GM23338 (cell line): ENCODE measurements around the gene GATAD2B. TPM values are rescaled to one million over a fixed set of nuclear protein-coding genes. Genes with fewer than 3 reads are reported as not detected.

Experiments
- ATAC-seq: fragments of 200-7000 bp; cut with Tn5 transposase; 3 replicates; pipeline ENCODE4 v1.9.1; 2020
- DNase-seq: peaks from one replicate; pipeline ENCODE4 v3.0.0-alpha.2; 2015; ENCODE audit warnings: low spot score
- H2AFZ ChIP-seq: fragments of 200-600 bp; sonication (generic); 2 replicates; pipeline ENCODE4 v1.8.0; 2016; ENCODE audit warnings: antibody characterized with exemption, mild to moderate bottlenecking, moderate library complexity
- H3F3A ChIP-seq: fragments of 200-600 bp; sonication (generic); replicated peaks from 2 replicates; pipeline ENCODE4 v1.8.0; 2017; ENCODE audit warnings: antibody characterized with exemption, mixed run types, low read depth
- H3K27ac ChIP-seq: fragments of 200-600 bp; sonication (generic); 2 replicates; pipeline ENCODE4 v1.6.1; 2016; ENCODE audit warnings: low read depth
- H3K27me3 ChIP-seq: fragments of 200-600 bp; sonication (generic); 2 replicates; pipeline ENCODE4 v1.8.0; 2016; ENCODE audit warnings: mild to moderate bottlenecking, mixed run types, moderate library complexity; ENCODE audit not compliant: insufficient read depth
- H3K36me3 ChIP-seq: fragments of 200-600 bp; sonication (generic); 2 replicates; pipeline ENCODE4 v1.8.0; 2016; ENCODE audit warnings: mild to moderate bottlenecking; ENCODE audit not compliant: insufficient read depth
- H3K4me1 ChIP-seq: fragments of 200-600 bp; sonication (generic); 2 replicates; pipeline ENCODE4 v1.8.0; 2016; ENCODE audit warnings: mild to moderate bottlenecking, moderate library complexity; ENCODE audit not compliant: insufficient read depth
- H3K4me2 ChIP-seq: fragments of 200-600 bp; sonication (generic); 2 replicates; pipeline ENCODE4 v1.7.1; 2017; ENCODE audit warnings: mixed run types
- H3K4me3 ChIP-seq: fragments of 200-600 bp; sonication (generic); 2 replicates; pipeline ENCODE4 v1.6.1; 2016; ENCODE audit warnings: mixed run types
- H3K79me2 ChIP-seq: fragments of 200-600 bp; sonication (generic); replicated peaks from 2 replicates; pipeline ENCODE4 v1.8.0; 2017; ENCODE audit warnings: mild to moderate bottlenecking; ENCODE audit not compliant: insufficient read depth
- H3K9me2 ChIP-seq: fragments of 200-600 bp; sonication (generic); 2 replicates; pipeline ENCODE4 v1.8.0; 2017; ENCODE audit not compliant: insufficient read depth
- H4K20me1 ChIP-seq: fragments of 200-600 bp; sonication (generic); replicated peaks from 2 replicates; pipeline ENCODE4 v1.8.0; 2017; ENCODE audit warnings: mild to moderate bottlenecking; ENCODE audit not compliant: insufficient read depth
- H3K27ac Mint-ChIP-seq: 2 replicates; pipeline ENCODE4 v1.8.0; 2020; ENCODE audit warnings: inconsistent platforms, mild to moderate bottlenecking, moderate library complexity, mixed read lengths
- H3K27me3 Mint-ChIP-seq: 3 replicates; pipeline ENCODE4 v1.8.0; 2022; ENCODE audit warnings: low read depth, mild to moderate bottlenecking, moderate library complexity, mixed read lengths, inconsistent platforms; ENCODE audit not compliant: insufficient read depth, poor library complexity
- H3K36me3 Mint-ChIP-seq: 3 replicates; pipeline ENCODE4 v1.8.0; 2021; ENCODE audit warnings: low read depth, mild to moderate bottlenecking, inconsistent platforms, moderate library complexity, mixed read lengths
- H3K4me1 Mint-ChIP-seq: 3 replicates; pipeline ENCODE4 v1.8.0; 2020; ENCODE audit warnings: mild to moderate bottlenecking, inconsistent platforms, mixed read lengths
- H3K4me3 Mint-ChIP-seq: 3 replicates; pipeline ENCODE4 v1.8.0; 2021; ENCODE audit warnings: moderate library complexity, mild to moderate bottlenecking, inconsistent platforms, mixed read lengths
- H3K9me3 Mint-ChIP-seq: 3 replicates; pipeline ENCODE4 v1.8.0; 2020; ENCODE audit warnings: moderate library complexity, mild to moderate bottlenecking, inconsistent platforms, mixed read lengths
- CREB1 ChIP-seq: fragments of 250-450 bp; sonication (Bioruptor Pico); IDR thresholded peaks from 2 replicates; pipeline ENCODE4 v1.5.0; 2020; ENCODE audit warnings: low read depth, mild to moderate bottlenecking, moderate library complexity
- CTCF ChIP-seq, 2 experiments: fragments of 200-600 bp in 1 of 2; sonication (generic) in 1 of 2; conservative IDR thresholded peaks; 2 replicates each; pipeline versions ENCODE4 v1.5.1 to v1.6.1; 2016 to 2017; ENCODE audit warnings: antibody characterized with exemption in 2 of 2, low read depth in 2 of 2, mild to moderate bottlenecking in 2 of 2, moderate library complexity in 1 of 2
- EZH2 ChIP-seq: fragments of 200-600 bp; sonication (generic); IDR thresholded peaks from one replicate; pipeline ENCODE4 v1.8.0; 2017; ENCODE audit warnings: antibody characterized with exemption, mild to moderate bottlenecking, low read depth; ENCODE audit not compliant: unreplicated experiment
- EZH2phosphoT487 ChIP-seq: fragments of 200-600 bp; sonication (generic); IDR thresholded peaks from one replicate; pipeline ENCODE4 v1.8.1; 2018; ENCODE audit warnings: antibody characterized with exemption; ENCODE audit not compliant: unreplicated experiment
- JUNB ChIP-seq: IDR thresholded peaks from one replicate; pipeline ENCODE4 v1.6.1; 2016; ENCODE audit warnings: antibody characterized with exemption; ENCODE audit not compliant: unreplicated experiment
- NANOG ChIP-seq: IDR thresholded peaks from 2 replicates; pipeline ENCODE4 v1.6.1; 2016; ENCODE audit warnings: antibody characterized with exemption, borderline replicate concordance
- POLR2AphosphoS5 ChIP-seq: IDR thresholded peaks from 2 replicates; pipeline ENCODE4 v1.6.1; 2016; ENCODE audit warnings: antibody characterized with exemption, low read depth
- REST ChIP-seq: IDR thresholded peaks from one replicate; pipeline ENCODE4 v1.6.1; 2018; ENCODE audit warnings: antibody characterized with exemption; ENCODE audit not compliant: unreplicated experiment
- STAT1 ChIP-seq: IDR thresholded peaks from one replicate; pipeline ENCODE4 v1.6.1; 2016; ENCODE audit warnings: antibody characterized with exemption; ENCODE audit not compliant: unreplicated experiment
- ZNF114 ChIP-seq: fragments of 250-450 bp; sonication (Bioruptor Pico); IDR thresholded peaks from 2 replicates; pipeline ENCODE4 v1.5.0; 2020; ENCODE audit warnings: mild to moderate bottlenecking, moderate library complexity
- ZNF331 ChIP-seq: fragments of 250-450 bp; sonication (Bioruptor Pico); IDR thresholded peaks from 2 replicates; pipeline ENCODE4 v1.5.0; 2020; ENCODE audit warnings: low read depth, mild to moderate bottlenecking, moderate library complexity
- polyA plus RNA-seq: library from polyadenylated mRNA; unstranded; fragments of >200 nt; fragmentation: Nextera tagmentation; extraction: Ambion mirVana; gene quantifications from 2 replicates; pipeline ENCODE4 v1.2.1, GENCODE V29; 2016
- total RNA-seq: library from RNA; depleted of rRNA; stranded (reverse); fragments of >200 nt; shearing (Covaris generic); gene quantifications from 2 replicates; pipeline ENCODE4 v1.2.3, GENCODE V29; 2014
- TF ChIP-seq, protein P1 (sequence below): IDR thresholded peaks from 2 replicates; pipeline ENCODE4 v1.6.1; 2016; ENCODE audit warnings: antibody characterized with exemption
- TF ChIP-seq, protein P2 (sequence below): fragments of 250-450 bp; sonication (Bioruptor Pico); IDR thresholded peaks from 2 replicates; pipeline ENCODE4 v1.5.0; 2020; ENCODE audit warnings: mild to moderate bottlenecking, moderate library complexity

Gene GATAD2B
- total and polyA plus RNA-seq, 2 experiments from 2014 or later, result 5.2 to 17.8 TPM

GRCh38 chr1:153842006-153842471 is 80.7 kb downstream of the GATAD2B start:
- H3K9me3 Mint-ChIP-seq, result no peaks in the 10 kb centered on the region
- H3K36me3 Mint-ChIP-seq, result 0 out of 3 replicates have a peak, but pooled peaks cover 2% of the 10 kb centered on the region
- peaks cover 2% of the 10 kb centered on the region for H3K27me3 Mint-ChIP-seq
- Histone ChIP-seq H3K36me3 (no peaks in the 10 kb centered on the region), H3K27me3 (no peaks in the 10 kb centered on the region), H3K27ac (no peak overlapping the region), H3K9me2 (no peaks in the 10 kb centered on the region), H3K79me2 (peaks cover 36% of the 10 kb centered on the region), H3F3A (no peaks in the 10 kb centered on the region), H3K4me1 (no peaks in the 10 kb centered on the region), H4K20me1 (peaks cover 9% of the 10 kb centered on the region), H3K4me2 (no peak overlapping the region), H2AFZ (no peak overlapping the region), H3K4me3 (no peak overlapping the region)
- TF ChIP-seq POLR2AphosphoS5, result no peak
- TF ChIP-seq ZNF114 (CRISPR knock-in tag), result no peak
- TF ChIP-seq STAT1, result no peak
- TF ChIP-seq, protein P1, sequence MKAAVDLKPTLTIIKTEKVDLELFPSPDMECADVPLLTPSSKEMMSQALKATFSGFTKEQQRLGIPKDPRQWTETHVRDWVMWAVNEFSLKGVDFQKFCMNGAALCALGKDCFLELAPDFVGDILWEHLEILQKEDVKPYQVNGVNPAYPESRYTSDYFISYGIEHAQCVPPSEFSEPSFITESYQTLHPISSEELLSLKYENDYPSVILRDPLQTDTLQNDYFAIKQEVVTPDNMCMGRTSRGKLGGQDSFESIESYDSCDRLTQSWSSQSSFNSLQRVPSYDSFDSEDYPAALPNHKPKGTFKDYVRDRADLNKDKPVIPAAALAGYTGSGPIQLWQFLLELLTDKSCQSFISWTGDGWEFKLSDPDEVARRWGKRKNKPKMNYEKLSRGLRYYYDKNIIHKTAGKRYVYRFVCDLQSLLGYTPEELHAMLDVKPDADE, result no peak
- TF ChIP-seq CTCF (conservative IDR thresholded peaks at IDR 0.05; ENCODE audit: low read depth in 2 of 2), result no peak
- TF ChIP-seq JUNB, result no peak
- no peak for TF ChIP-seq CREB1 (CRISPR knock-in tag)
- TF ChIP-seq REST, result no peak
- TF ChIP-seq EZH2, result no peak
- TF ChIP-seq, protein P2, sequence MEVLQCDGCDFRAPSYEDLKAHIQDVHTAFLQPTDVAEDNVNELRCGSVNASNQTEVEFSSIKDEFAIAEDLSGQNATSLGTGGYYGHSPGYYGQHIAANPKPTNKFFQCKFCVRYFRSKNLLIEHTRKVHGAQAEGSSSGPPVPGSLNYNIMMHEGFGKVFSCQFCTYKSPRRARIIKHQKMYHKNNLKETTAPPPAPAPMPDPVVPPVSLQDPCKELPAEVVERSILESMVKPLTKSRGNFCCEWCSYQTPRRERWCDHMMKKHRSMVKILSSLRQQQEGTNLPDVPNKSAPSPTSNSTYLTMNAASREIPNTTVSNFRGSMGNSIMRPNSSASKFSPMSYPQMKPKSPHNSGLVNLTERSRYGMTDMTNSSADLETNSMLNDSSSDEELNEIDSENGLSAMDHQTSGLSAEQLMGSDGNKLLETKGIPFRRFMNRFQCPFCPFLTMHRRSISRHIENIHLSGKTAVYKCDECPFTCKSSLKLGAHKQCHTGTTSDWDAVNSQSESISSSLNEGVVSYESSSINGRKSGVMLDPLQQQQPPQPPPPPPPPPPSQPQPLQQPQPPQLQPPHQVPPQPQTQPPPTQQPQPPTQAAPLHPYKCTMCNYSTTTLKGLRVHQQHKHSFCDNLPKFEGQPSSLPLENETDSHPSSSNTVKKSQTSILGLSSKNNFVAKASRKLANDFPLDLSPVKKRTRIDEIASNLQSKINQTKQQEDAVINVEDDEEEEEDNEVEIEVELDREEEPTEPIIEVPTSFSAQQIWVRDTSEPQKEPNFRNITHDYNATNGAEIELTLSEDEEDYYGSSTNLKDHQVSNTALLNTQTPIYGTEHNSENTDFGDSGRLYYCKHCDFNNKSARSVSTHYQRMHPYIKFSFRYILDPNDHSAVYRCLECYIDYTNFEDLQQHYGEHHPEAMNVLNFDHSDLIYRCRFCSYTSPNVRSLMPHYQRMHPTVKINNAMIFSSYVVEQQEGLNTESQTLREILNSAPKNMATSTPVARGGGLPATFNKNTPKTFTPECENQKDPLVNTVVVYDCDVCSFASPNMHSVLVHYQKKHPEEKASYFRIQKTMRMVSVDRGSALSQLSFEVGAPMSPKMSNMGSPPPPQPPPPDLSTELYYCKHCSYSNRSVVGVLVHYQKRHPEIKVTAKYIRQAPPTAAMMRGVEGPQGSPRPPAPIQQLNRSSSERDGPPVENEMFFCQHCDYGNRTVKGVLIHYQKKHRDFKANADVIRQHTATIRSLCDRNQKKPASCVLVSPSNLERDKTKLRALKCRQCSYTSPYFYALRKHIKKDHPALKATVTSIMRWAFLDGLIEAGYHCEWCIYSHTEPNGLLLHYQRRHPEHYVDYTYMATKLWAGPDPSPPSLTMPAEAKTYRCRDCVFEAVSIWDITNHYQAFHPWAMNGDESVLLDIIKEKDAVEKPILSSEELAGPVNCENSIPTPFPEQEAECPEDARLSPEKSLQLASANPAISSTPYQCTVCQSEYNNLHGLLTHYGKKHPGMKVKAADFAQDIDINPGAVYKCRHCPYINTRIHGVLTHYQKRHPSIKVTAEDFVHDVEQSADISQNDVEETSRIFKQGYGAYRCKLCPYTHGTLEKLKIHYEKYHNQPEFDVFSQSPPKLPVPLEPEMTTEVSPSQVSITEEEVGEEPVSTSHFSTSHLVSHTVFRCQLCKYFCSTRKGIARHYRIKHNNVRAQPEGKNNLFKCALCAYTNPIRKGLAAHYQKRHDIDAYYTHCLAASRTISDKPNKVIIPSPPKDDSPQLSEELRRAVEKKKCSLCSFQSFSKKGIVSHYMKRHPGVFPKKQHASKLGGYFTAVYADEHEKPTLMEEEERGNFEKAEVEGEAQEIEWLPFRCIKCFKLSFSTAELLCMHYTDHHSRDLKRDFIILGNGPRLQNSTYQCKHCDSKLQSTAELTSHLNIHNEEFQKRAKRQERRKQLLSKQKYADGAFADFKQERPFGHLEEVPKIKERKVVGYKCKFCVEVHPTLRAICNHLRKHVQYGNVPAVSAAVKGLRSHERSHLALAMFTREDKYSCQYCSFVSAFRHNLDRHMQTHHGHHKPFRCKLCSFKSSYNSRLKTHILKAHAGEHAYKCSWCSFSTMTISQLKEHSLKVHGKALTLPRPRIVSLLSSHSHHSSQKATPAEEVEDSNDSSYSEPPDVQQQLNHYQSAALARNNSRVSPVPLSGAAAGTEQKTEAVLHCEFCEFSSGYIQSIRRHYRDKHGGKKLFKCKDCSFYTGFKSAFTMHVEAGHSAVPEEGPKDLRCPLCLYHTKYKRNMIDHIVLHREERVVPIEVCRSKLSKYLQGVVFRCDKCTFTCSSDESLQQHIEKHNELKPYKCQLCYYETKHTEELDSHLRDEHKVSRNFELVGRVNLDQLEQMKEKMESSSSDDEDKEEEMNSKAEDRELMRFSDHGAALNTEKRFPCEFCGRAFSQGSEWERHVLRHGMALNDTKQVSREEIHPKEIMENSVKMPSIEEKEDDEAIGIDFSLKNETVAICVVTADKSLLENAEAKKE (CRISPR knock-in tag), result no peak
- TF ChIP-seq NANOG, result no peak
- TF ChIP-seq ZNF331 (CRISPR knock-in tag), result no peak
- TF ChIP-seq EZH2phosphoT487, result no peak
- no peak for ATAC-seq
- H3K4me1 Mint-ChIP-seq, result no peaks in the 10 kb centered on the region
- H3K27ac Mint-ChIP-seq, result no peak overlapping the region
- H3K4me3 Mint-ChIP-seq, result no peak overlapping the region
- DNase-seq, result no peak
